ENCODE results near the gene PHACTR1.

- no peak for TF ChIP-seq CTCF (IDR thresholded peaks at IDR 0.05)
- no peak for TF ChIP-seq POLR2A (IDR thresholded peaks at IDR 0.05)
Observed at GRCh38 chr6:12927746-12928145, 211.2 kb downstream of the PHACTR1 start.
